T-helper 9 cell (primary cell): Measurements from ENCODE around the gene RPA1.
"Not testable (repeated sequence)": the region's sequence is repeated elsewhere in the genome, so short reads cannot be mapped to it uniquely, and the experiment has no call there.

Experiments
- DNase-seq: peaks from one replicate; pipeline ENCODE4 v3.0.0-alpha.2; 2020

RPA1 gene

GRCh38 chr17:1880851-1881630 is 51.2 kb downstream of the RPA1 start:
- no peak for DNase-seq

GRCh38 chr17:1882836-1883235 is 53.0 kb downstream of the RPA1 start:
- no peak for DNase-seq

- no peak for DNase-seq
Observed at GRCh38 chr17:1883536-1883935, 53.7 kb downstream of the RPA1 start.

GRCh38 chr17:1888741-1889140 is 58.9 kb downstream of the RPA1 start:
- no peak for DNase-seq

GRCh38 chr17:1890758-1891450 is 61.1 kb downstream of the RPA1 start:
- DNase-seq, result no peak

- DNase-seq, result no peak
Observed at GRCh38 chr17:1894753-1895339, 65.0 kb downstream of the RPA1 start.

- not testable (repeated sequence) for DNase-seq
Observed at GRCh38 chr17:1895479-1895878, 65.7 kb downstream of the RPA1 start.

GRCh38 chr17:1896243-1897104 is 66.7 kb downstream of the RPA1 start:
- DNase-seq, result no peak

- DNase-seq, result no peak
Observed at GRCh38 chr17:1897105-1897656, 67.4 kb downstream of the RPA1 start.

GRCh38 chr17:1898332-1898731 is 68.5 kb downstream of the RPA1 start:
- DNase-seq, result no peak

GRCh38 chr17:1898872-1899271 is 69.1 kb downstream of the RPA1 start:
- DNase-seq, result no peak

- no peak for DNase-seq
Observed at GRCh38 chr17:1899403-1900000, 69.7 kb downstream of the RPA1 start.

GRCh38 chr17:1904273-1905182 is 74.7 kb downstream of the RPA1 start:
- DNase-seq, result no peak

- no peak for DNase-seq
Observed at GRCh38 chr17:1905190-1905913, 75.5 kb downstream of the RPA1 start.

- no peak for DNase-seq
Observed at GRCh38 chr17:1906662-1907101, 76.9 kb downstream of the RPA1 start.

GRCh38 chr17:1907216-1907631 is 77.4 kb downstream of the RPA1 start:
- DNase-seq, result no peak

- no peak for DNase-seq
Observed at GRCh38 chr17:1907909-1908698, 78.3 kb downstream of the RPA1 start.

GRCh38 chr17:1908699-1909309 is 79.0 kb downstream of the RPA1 start:
- DNase-seq, result peak; percentile 5

GRCh38 chr17:1909985-1910384 is 80.2 kb downstream of the RPA1 start:
- DNase-seq, result no peak
